Fibroblast of villous mesenchyme (primary cell): ENCODE measurements around the gene PDE5A. TPM values are rescaled to one million over a fixed set of nuclear protein-coding genes. Genes with fewer than 3 reads are reported as not detected.
"Not testable (repeated sequence)": the region's sequence is repeated elsewhere in the genome, so short reads cannot be mapped to it uniquely, and the experiment has no call there.

Source experiments
- DNase-seq: peaks from one replicate; pipeline ENCODE4 v3.0.0-alpha.2; 2010; ENCODE audit warnings: low read depth
- H3K4me3 ChIP-seq: 2 replicates; pipeline ENCODE4 v1.5.1; 2011; ENCODE audit warnings: low read depth, mild to moderate bottlenecking, low read length
- total RNA-seq: library from RNA; depleted of rRNA; stranded (reverse); fragments of >200 nt; gene quantifications from 2 replicates; pipeline ENCODE4 v1.2.3, GENCODE V29; 2012
- TF ChIP-seq, protein P1 (sequence below): IDR thresholded peaks from 2 replicates; pipeline ENCODE4 v1.5.1; 2012; ENCODE audit warnings: low read depth, mild to moderate bottlenecking, low read length; ENCODE audit not compliant: insufficient read depth

The PDE5A gene
- total RNA-seq, 1 donor = 162 TPM

DNA sequence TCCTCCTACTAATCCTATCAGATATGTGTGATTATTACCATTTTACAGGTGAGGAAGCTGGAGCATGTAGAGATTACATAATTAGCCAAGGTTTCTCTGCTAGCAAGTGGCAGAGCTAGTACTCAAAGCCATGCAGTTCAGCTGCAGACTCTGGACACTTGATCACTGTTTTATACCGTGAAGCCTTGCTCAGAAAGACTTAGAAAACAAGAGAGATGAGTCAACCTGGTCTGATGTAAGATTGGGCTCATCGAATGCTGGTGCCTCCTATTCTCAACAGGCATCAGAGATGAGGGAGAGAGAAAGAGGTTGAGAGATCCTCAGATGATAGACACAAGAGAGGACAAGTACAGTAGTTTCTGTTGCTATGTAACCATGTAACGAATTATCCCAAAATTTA lies 19.0 kb upstream of the PDE5A start:
- no peak overlapping the region for H3K4me3 ChIP-seq
- DNase-seq = no peak
- TF ChIP-seq, protein P1, sequence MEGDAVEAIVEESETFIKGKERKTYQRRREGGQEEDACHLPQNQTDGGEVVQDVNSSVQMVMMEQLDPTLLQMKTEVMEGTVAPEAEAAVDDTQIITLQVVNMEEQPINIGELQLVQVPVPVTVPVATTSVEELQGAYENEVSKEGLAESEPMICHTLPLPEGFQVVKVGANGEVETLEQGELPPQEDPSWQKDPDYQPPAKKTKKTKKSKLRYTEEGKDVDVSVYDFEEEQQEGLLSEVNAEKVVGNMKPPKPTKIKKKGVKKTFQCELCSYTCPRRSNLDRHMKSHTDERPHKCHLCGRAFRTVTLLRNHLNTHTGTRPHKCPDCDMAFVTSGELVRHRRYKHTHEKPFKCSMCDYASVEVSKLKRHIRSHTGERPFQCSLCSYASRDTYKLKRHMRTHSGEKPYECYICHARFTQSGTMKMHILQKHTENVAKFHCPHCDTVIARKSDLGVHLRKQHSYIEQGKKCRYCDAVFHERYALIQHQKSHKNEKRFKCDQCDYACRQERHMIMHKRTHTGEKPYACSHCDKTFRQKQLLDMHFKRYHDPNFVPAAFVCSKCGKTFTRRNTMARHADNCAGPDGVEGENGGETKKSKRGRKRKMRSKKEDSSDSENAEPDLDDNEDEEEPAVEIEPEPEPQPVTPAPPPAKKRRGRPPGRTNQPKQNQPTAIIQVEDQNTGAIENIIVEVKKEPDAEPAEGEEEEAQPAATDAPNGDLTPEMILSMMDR = no peak

- TF ChIP-seq, protein P1 = no peak
- H3K4me3 ChIP-seq = no peak overlapping the region
- DNase-seq = no peak
Observed at GRCh38 chr4:119646347-119647071, 17.9 kb upstream of the PDE5A start.

DNA sequence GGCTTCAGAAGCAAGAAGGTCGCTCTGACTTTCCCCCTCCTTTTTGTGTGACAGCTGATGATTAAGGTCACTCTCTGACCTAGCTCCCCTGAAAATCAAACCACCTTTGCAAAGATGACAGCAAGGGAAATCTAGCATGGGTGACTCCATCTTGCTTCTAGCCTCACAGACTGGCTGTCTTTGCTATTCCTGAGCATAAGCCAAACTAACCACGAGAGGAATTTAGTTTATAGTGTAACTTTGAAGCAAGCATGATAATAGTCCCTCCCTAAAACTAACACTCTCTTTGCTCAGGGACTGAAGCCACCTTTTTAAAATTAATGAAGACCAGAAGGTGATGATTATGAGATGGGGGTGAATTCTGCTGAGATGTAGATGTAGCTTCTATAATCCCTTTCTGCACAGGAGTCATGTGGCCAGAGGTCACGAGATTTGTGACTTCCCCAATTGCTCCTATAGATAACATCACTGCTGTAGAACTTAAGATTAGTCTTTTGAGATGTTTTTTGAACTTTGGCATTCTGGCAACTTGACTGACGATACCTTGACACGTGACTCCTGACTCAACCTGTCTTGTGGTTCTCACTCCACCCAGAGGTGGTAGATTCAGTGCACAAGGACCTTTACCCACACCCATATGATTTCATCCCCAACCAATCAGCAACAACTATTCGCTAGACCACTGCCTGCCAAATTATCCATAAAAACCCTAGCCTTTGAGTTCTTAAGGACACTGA lies 14.9 kb upstream of the PDE5A start:
- H3K4me3 ChIP-seq = no peak overlapping the region
- DNase-seq = no peak
- TF ChIP-seq, protein P1 = no peak

DNA sequence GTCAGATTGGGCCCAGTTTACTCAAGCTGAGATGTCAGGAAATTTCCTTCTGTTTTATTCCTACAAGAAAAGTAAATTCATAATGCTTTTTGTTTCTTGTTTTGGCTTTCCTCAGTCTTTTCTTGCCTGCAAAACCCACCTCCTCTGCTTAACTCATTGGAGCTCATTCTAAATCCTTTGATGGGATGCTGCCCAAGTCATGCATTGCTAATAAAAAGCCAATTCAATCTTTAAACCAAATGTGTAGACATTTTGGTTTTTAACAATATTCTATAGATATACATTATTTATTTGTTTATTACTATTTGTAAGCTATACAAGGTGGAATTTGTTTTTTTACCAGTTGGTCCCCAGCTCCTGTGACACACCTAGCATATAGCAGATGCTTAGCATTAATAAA lies 13.2 kb upstream of the PDE5A start:
- TF ChIP-seq, protein P1 = no peak
- no peak overlapping the region for H3K4me3 ChIP-seq
- no peak for DNase-seq

DNA sequence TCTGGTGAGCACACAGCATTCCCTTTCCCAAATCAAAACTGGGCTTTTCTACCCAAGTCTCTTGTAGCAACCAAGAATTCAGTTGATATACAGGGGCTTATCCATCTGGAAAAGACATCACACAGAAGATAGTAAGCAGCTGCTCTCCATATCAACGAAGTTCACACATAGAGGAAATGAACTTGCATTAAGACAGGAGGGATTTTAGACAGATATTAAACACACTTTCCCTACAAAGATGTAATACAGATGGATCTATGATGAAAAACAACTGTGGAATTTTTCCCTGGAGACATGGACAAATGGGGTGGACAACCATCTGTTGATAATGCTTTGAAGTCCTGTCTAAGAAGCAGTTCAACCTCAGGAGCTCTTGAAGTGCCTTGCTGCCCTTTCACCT lies 9.8 kb upstream of the PDE5A start:
- TF ChIP-seq, protein P1 = no peak
- H3K4me3 ChIP-seq = no peak overlapping the region
- peak; percentile 79 for DNase-seq

- DNase-seq, H3K4me3 ChIP-seq: not testable (repeated sequence)
Observed at GRCh38 chr4:119636851-119637250, 8.2 kb upstream of the PDE5A start.

DNA sequence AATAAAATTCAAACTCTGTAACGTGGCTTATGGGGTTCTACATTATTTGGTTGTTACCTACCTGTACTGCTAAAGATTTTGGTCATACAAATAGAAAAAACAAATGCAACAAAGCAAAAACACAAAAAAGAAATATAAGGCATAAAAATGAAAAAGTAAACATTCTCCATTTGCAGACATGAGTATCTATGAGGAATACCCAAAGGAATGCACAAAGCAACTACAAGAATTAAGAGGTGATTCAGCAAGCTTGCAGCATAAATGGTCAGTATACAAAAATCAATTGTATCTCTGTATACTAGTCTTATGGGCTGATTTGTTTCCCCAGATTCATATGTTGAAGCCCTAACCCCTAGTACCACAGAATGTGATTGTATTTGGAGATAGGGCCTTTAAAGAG lies 3.6 kb upstream of the PDE5A start:
- no peak overlapping the region for H3K4me3 ChIP-seq
- TF ChIP-seq, protein P1 = no peak
- peak; percentile 47 for DNase-seq
